GM21717 (cell line): ENCODE data around the gene CCDC154.
A peak's percentile ranks its signal among the peaks of the same experiment; 100 is the strongest.

ENCODE experiments used
- ATAC-seq: cut with Tn5 transposase; IDR thresholded peaks from one replicate; pipeline ENCODE4 v1.9.1; 2021; ENCODE audit warnings: mild to moderate bottlenecking, moderate library complexity; ENCODE audit not compliant: unreplicated experiment

Gene CCDC154

DNA sequence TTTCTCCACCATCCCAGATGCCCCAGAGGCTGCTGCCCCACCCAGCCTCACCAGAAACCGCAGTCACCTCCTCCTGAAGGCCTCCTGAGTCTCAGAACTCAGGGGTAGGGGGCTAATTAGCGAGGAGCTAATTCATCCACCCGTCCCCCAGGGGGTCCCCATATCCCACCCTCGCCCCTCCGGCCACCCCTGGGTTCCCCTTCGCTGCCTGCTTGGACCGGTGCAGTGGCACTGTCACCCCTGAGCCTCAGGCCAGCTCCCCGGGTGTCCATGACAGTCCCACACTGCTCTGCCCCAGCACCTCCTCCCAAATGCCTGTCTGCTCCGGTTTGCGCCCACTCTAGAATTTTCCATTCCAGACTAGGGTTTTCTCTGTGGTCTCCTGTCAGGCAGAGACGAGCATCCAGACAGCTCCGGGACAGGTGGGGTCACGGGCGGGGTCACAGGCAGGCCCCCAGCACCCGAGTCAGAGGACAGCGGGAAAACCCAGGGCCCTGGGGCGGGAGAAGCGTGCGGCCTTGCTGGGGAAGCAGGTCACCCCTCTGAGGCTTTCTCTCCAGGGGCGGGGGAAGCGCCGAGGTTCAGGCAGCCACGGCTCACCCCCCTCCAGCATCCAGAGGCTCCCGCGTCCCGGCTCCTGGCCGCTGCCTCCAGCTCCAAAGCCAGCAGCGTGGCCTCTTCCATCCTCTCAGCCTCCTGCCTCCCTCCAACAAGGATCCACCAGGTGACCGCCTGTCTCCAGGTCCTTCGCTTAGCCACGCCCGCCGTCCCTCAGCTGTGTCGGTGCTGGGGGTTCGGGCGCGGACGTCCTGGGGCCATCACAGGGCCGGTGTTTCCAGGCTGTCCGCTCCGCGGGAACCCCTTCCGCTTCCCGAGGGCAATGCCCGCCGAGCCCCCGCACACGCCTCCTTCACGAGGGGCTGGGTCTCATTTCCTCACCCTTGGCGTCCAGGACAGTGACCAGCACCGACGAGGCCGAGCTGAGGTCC lies 16.6 kb downstream of the CCDC154 start:
- ATAC-seq, result no peak

DNA sequence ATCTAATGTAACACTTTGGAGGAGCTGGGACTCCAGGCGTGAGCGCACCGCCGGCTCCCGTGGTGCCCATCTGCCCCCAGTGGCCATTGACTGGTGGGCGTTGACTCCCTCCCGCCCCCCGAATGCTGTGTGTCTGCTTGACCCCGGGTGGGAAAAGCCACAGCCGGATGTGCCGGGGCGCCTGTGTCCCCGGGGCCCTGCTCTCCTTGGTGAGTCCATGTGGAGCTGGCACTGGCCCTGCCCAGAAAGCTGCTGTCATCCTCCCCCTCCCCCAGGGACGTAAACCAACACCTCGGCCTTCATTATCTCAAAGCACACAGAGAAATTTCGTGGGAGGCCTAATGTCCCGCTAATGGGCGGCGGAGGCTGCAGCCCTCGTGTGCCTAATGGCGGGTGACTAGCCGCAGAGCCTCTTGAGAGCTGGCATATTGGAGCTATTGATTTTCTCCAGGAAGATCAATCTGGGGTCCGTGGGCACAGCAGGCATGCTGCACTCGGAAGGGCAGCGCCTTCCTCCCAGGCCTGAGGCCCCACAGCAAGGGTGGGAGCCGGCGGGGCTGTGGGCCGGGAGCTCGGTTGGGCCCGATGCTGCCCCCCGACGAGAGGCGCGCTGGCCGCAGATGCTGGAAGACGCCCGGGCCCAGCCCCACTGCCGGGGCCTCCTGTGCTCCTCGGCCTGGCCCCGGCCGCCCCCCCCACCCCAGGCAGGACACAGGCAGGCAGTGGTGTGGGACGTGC lies 17.5 kb downstream of the CCDC154 start:
- ATAC-seq, result no peak

DNA sequence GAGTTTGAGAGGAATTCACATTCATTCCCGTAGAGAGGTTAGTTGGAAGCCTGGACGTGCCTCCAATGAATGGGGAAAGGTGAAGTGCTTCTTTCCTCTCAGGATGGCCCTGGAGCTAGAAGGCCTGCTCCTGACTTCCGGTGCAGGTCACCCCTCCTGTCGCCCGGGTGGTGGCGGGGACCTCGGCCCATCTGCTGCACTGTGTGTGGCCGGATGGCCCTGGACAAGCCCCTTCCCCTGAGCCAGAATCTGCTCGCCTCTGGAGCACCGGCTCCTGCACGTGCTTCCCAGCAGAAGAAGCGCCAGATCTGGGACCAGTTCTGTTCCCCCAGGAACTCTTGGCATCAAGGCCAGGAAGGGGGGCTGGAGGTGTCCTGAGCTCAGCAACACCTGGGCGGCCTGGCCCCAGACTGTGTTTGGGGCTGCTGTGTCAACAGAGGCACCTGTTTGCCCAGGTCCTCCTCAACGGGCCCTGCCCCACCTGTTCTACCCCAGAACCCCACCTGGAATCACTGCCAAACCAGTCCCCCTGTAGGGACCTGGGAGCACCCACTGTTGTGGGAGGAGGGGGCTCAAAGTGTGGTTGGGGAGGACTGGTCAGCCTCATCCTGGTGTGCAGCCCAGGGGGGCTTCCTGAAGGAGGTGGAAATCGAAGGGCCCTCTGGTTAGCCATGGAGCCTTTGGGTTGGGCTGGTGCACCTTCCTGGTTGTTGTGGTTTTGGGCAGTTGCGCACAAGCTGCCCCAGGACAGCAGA lies 18.6 kb downstream of the CCDC154 start:
- no peak for ATAC-seq

DNA sequence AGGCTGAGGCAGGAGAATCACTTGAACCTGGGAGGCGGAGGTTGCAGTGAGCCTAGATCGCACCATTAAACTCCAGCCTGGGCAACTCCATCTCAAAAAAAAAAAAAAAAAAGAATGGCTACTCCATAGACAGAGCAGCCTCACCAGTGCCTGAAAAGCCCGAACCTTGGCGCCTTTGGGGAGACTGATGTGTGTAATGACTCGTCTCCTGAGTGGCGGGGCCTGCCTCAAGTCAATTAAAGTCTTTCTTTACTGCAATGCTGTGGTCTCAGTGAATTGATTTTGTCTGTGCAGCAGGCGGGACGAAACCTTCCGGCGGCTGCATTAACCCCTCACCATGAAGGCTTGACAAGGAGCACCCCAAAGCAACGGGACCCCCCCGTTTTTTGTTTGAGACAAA lies 20.3 kb downstream of the CCDC154 start:
- ATAC-seq, result no peak

DNA sequence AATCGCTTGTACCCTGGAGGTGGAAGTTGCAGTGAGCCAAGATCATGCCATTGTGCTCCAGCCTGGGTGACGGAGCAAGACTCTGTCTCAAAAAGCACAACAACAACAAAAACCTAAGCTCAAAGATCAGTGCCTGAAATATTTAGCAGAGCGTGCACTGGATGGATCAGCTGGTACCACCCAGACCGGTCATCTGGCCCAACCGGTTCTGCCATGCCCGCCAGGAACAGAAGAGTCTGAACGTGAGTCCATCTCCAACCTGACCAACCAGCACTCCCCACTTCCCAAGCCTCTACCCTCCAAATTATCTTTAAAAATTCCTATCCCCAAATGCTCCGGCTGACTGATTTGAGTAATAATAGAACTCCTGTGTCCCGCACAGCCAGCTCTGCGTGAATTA lies 22.3 kb downstream of the CCDC154 start:
- ATAC-seq, result no peak

DNA sequence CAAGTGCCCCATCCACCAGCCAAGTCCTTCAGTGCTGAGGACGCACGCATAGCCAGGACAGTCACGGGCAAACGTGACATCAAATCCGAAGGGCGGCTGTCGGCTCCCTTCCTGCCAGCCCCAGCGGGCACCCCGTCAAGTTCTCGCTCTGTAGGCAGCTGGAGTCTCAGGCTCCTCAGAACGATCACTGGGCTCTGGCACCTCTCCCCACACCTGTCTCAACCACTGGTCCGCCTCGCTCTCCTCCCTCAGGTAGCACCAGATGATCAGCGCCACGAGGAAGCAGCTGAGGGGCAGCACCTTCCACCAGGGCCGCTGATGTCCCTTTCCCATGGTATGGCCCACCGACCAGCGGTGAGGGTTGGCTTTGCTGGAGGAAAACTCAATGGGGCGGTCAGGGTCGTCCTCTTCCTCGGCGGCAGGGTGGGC lies 24.2 kb downstream of the CCDC154 start:
- ATAC-seq, result peak; percentile 18

DNA sequence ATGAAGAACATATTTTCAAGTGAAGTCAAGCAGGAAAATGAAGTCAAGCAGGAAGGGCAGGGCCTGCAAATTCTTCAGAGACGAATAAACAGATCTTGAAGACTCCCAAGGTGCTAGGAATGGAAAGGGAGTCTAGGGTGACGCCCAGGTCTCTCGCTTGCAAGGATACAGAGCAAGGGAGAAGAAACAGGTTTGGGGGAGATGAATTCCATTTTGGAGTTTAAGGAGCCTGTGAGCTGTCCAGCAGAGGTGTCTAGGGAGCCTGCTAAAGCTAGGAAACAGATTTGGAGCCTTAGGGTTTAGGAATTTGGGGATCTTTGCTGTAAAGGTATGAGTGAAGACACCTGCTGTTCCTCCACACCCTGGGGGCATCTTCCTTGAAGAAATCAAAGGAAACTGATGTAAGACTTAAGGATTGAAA lies 27.8 kb downstream of the CCDC154 start:
- ATAC-seq, result no peak

DNA sequence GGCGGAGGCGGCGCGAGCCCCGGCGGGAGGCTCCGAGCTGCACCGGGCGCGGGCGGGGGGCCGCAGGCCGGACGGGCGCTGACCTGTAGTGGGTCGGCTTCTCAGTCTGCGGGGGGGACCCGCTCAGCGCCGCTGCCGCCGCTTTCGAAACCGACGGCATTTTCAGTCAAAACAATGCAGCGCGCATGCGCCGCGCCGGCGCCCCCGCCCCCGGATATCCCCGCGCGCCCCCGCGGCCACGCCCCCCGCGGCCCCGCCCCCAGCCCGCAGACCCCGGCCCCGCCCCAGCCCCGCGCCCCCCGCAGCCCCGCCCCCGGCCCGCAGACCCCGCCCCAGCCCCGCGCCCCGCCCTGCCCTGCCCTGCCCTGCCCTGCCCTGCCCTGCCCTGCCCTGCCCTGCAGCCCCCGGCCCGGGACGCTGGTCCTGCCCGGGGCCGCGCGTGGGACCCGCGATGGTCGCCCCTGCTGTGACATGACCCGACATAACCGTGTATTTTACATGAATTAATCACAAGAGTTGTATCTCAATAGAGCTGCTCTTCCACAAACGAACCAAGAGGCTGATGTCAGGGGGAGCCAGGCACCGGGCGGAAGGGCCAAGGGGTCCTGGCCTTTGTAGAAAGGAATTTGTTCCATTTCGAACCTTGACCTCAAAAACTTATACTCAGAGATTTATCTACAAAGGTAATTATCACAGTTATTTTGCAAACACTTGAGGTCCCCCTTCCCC lies 29.7 kb downstream of the CCDC154 start, which contains the start of gene UNKL:
UNKL (minus strand) TSS at position 173 of the 729 bp plus-strand sequence; CDS start at position 160, 13 bp downstream.
- peak; percentile 31 for ATAC-seq

DNA sequence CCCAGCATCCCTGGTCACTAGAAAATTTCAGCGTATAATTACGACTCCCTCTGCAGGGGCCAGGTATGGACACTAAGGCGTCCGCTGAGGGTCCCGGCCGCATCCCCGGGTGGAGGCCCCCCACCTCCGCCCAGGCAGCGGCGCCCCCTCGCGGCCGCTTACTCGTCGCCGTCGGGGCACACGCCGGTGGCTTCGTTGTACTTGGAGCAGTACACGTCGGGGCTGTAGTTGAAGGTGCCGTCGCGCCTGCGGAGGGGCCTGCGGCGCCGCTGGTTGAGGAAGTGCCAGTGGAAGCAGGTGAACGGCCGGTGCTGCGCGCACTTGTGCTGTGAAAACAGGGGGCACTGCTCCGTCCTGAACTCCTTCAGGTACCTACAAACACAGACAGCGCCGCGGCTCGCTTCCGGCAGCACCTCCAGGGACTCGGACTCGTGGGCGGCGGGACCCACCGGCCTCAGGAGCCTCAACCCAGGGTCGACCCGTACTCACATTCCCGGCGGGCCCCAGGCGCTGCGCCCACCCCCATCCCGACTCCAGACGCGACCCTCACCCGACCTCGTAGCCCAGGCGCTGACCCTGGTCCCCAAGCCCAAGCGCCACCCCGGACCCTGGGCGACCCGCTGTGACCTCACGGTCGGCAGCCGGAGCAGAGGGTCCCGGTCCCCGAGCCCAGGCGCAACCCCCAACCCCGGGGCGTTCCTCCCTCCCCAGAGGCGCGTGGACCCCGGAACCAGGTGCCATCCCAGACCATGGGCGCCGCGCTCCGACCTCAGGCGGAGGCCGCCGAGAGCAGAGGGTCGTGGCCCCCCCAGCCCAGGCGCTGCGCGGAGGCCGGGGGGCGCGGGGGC lies 30.4 kb downstream of the CCDC154 start:
- peak; percentile 29 for ATAC-seq

DNA sequence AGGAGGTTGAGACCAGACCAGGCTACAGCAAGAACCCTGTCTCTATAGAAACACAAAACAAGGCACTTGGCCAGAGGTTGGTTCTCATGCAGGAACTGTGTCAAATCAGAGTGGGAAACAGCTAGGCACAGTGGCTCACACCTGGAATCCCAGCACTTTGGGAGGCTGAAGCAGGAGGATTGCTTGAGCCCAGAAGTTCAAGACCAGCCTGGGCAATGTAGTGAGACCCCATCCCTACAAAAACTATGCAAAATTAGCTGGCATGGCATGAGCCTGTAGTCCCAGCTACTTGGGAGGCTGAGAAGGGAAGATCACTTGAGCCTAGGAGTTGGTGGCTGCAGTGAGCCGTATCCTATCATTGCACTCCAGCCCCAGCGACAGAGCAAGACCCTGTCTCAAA lies 31.5 kb downstream of the CCDC154 start:
- no peak for ATAC-seq

DNA sequence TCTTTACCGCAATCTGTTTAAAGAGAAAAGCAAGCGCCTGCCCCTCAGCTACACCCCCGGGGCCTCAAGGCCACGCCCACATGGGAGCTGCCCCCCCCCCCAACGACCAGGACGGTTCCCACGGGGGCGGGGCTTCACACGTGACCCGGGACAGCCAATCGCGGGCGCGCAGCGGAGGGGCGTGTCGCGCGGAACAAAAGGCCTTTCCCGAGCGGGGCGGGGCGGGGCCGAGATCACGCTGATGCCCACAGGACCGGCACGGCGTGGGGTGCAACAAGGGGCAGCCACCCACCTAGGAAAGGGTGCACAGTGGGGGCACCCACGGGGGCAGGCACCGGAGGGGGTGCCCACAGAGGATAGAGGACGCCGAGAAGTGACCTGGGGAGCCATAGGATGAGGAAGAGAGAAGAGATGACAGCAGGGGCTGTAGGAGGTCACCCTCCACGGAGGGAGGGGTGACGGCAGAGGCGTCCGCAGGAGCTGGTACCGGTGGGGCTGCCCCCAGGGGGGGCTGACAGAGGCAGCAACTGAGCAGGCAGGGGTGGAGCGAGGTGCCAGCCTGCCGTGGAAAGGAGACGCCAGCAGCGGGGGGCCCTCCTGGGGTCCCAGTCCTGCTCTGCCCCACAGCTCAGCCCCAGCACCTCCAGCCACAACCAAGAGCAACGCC lies 36.1 kb downstream of the CCDC154 start:
- no peak for ATAC-seq

DNA sequence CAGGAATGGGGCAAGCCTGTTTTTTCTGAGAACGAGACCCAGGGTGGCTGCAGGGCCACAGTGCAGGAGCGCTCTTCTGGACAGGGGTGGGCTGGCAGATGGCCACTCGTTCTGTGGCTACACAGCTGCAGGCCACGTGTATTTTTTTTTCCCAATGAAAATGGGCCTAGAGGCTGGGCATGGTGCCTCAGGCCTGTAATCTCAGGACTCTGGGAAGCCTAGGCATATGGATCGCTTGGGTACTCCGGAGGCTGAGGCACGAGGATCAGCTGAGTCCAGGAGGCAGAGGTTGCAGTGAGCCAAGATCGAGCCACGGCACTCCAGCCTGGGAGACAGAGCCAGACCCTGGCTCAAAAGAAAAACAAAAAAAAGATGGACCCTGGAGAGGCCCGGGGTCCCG lies 36.6 kb downstream of the CCDC154 start:
- ATAC-seq, result no peak

DNA sequence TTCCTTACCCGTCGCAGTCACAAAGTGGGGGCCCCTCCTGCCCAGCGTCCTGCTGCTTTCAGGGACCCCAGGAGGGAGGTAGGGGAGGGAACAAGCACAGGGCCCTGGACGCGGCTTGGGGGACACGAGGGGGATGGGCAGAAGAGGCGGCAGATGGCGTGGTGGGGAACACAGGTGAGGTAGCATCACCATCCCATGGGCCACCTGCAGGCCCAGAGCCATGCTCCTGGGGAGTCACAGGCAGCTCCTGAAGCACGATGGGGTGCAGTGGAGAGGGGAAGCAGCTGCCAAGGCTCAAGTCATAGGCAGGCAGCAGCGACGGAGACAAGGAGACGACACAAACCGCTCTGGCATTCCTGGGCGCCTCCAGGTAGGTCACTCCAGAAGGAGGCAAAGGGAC lies 40.6 kb downstream of the CCDC154 start:
- no peak for ATAC-seq

DNA sequence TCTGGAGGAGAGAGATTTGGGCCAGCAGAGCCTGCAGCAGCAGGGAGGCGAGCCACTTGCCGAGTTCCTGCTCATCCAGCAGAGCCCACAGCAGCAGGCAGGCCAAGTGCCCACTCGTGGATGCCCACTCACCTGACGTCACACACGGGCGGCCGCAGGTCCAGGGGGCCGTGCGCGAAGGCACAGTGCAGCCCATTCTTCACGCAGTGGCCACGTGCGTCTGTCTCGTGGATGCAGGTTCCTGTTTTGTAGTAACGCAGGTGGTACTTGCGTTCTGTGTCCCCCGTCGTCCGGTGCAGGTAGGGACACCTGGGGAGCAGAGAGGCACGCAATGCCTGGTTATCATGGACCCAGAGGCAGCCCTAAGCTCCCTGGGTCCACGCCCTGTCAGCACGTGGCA lies 41.3 kb downstream of the CCDC154 start:
- ATAC-seq, result no peak

DNA sequence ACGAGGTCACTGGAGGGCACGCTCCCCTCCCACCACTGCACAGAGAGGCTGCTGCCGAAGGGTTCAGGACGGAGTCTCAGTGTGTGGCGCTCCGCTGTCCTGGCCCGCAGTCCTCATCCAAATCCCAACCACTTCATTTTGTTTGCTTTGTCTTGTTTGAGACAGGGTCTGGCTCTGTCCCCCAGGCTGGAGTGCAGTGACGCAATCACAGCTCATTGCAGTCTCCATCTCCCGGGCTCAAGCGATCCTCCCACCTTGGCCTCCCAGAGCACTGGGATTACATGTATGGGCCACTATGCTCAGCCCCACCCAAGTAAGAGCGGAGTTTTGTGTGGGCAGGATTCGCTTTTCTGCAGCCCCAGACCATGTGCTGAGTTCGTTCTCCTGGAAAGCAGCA lies 42.6 kb downstream of the CCDC154 start:
- no peak for ATAC-seq

DNA sequence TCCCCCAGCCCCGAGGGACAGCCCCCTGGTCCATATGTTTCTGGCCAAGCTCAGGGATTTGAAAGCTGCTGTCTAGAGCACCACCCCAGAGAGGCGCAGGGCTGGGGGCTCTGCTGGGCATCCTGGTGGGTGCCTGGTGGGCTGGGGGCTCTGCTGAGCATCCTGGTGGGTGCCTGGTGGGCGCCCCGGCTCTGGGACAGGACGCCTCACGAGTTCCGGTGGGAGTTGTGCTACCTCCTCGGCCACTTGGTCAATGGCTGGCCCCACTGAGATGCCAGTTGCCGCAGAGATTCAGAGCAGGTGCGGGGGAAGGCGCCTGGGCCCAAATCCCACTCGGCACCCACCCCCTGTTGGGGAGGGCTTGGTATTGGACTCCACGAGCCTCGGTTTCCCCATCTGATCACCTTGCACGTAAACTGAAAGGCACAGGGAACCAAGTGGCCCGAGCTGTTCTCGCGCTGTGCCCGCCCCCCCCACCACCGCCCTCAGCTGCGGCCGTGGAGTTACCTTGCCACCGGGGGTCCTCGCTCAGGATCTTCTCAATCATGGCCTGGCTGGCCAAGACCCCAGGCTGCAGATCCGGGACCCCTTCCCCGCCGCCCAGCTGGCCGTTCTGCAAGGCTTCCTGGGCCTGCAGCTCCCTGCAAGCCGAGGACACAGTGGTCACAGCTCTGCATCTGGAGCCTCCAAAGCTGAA lies 43.1 kb downstream of the CCDC154 start:
- no peak for ATAC-seq

DNA sequence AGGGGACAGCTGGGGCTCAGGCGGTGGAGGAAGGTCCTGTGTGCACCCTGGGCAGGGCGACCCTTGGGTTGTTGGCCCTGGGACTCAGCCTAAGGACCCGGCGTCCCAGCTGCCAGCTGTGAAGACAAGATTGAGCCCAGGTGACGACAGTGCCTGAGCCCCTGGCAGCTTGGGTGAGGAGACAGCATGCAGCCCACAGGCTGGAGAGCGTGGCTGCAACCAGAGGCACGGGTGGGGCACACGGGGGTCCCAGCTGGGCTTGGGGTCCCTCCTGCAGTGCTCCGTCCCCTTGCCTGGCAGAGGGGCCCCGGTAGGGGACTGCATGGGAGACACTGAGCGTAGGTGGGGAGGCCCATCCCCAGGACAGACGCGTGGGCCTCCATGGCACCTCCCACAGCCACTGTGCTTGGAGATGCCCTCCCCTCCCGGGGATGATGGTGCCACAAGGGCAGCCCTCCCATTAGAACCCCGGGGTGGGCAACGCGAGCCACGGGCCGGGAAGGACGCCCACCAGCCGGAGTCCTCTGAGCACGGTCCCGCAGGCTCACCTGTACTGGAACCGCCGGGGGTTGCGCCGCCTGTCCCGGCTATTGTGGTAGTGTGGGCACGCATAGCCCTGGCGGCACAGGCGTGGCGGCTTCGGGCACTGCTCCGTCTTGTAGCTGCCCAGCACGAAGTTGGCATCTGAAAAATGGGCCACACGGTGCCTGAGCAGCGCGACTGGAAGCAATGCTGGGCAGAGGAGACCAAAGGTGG lies 45.4 kb downstream of the CCDC154 start:
- ATAC-seq, result no peak

DNA sequence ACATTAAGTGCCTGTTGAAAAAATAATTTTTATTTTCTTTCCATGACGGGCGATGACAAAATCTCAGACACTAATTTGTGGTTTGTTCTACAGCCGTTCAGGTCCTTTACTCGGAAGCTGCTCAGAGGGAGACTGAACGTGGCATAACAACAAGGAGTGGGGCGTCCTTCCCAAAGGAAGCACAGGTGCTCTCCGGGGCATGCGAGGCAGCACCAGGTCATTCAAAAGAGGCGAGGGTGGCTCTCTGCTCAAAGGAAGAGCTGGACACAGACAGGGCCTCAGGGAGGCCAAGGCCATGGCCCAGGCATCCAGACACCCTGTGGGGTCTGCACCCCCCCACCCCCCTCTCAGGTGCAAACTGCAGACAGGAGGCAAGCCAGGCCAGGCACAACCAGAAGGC lies 46.0 kb downstream of the CCDC154 start:
- no peak for ATAC-seq
